GM19372 (cell line): ENCODE data around the gene SIRT2.
"Not testable (repeated sequence)": the region's sequence is repeated elsewhere in the genome, so short reads cannot be mapped to it uniquely, and the experiment has no call there.

ENCODE experiments used
- ATAC-seq: cut with Tn5 transposase; IDR thresholded peaks from one replicate; pipeline ENCODE4 v1.9.1; 2021; ENCODE audit warnings: mild to moderate bottlenecking, low read depth, moderate library complexity; ENCODE audit not compliant: unreplicated experiment

Gene SIRT2

DNA sequence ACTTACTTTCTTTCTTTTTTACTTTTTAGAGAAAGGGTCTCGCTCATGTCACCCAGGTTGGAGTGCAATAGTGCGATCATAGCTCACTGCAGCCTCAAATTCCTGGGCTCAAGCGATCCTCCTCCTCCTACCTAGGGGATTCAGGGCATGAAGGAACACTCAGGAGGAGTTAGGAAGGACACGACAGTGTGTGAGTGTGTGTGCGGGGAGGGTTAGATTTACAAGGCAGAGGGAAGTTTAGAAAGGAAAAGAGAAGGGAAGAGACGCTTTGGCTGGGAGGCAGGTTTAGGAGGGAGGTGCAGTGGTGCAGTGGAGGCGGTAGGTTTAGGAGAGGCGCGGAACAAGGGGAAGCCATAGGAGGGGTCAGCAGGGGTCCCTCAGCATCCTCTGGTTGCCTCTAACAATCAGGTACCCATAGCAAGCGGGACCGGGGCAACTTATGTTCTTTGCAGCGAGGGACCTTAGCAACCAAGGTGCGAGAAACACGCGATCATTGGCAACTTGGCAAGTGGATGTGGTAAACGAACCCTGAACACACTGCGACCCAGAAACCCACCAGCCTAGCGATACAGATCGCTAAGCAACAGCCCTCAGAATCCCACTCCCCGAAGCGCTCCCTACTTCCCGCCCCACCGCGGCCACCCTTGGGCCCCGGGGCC, 501 bp downstream of the SIRT2 start:
- ATAC-seq, result no peak

DNA sequence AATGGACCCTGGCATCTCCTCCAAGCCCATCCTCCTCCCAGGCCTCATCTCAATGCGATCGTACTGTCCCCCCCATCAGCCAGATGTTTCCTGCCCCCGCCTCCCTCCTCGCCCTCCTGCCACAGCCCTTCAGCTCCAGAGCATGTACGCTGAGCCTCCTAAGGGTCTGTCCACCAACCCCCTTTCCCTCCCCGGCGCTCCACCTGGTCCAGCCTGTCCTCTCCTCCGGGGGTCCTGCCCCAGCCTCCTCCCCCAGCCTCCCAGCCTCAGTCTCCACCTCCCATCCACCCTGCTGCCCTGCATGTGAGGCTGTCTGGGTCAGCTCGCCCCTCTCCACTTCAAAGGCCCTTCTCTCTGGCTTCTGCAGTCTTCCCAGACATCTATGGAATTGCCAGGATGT, 4.5 kb downstream of the SIRT2 start:
- ATAC-seq, result no peak

DNA sequence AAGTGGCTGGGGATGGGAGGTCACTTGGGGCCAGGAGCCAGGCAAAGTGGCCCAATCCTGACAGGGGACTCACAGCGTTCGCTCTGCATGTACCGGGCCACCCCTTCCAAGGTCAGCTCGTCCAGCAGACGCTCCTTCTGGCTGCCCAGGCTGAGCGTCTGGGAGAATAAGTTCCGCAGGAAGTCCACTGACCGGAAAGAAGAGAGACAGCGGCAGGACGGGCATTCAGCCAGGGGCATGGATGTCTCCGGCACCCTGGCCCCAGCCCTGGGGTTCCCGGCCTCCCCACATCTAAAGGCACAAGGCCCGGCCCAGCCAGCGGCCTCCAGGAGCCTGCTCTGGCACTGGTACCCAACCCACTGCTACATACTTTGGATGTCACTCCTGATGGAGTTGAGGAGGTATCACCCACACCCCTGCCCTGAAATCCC, 6.1 kb downstream of the SIRT2 start:
- no peak for ATAC-seq

DNA sequence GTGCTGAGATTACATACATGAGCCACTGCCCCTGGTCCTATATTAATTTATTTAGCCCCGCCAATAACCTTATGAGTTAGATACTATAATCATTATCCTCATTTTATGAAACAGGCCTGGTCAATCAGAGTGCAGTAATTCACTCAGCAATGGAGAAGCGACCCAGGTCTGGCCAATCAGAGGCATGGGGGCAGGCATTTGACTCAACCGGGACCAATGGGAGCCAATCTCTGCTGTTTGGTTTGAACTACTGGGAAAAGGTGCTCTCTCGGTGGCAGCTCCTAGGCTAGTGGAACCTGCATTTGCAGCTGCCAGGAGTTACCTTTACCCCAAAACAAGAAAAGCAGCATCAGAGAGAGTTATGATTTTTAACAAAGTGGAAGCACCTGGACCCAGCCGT, 6.6 kb downstream of the SIRT2 start:
- no peak for ATAC-seq

DNA sequence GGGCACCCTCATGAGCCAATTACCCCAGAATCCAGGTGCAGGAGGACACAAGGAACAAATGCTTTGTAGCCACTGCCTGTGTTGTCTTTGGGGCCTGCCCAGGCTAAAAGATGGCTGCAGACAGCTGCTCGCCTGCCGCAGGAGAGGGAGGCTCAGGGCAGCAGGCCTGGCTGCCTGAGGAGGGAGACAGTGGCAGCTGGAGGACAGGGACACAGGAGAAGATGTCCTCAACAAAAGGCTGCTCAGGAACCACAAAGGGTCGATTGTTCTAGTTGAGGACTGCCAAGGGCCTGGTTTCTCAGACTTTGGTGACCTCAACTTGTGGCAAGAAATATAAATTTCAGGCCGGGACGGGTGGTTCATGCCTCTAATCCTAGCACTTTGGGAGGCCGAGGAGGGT, 7.6 kb downstream of the SIRT2 start:
- no peak for ATAC-seq

DNA sequence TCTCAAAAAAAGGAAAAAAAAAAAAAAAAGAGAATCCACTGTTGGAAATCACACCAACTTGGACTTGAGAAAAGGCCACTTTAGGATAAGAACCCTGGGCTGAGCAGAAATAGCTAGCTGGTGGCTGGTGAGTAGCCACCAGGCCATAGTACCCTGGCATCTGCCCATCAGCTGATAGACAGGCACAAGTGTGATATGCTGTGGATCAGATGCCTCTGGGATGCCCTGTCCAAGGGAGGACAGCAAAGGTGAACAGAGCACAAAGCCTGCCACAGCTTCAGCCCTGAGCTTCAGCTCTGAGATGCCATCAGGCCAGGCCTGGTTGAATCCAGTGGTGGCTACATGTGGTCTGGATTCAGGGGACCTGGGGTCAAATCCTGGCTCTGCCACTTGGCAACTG, 8.7 kb downstream of the SIRT2 start:
- no peak for ATAC-seq

DNA sequence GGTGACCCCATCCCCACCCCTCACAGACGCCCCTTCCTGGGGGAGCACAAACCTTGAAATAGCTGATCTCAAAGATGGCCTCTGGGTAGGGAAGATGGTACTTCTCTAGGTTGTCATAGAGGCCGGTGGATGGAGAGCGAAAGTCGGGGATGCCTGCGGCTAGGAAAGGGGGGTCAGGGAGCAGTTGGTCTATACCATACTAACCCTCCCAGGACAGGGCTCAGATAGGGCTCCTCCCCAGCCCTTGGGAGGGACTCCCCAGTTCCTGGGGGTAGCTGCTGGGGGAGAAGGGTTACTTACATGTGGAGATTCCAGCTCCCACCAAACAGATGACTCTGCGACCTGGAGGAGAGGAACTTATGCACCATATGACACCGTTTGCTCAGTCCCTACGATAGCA, 9.6 kb downstream of the SIRT2 start:
- ATAC-seq, result no peak

DNA sequence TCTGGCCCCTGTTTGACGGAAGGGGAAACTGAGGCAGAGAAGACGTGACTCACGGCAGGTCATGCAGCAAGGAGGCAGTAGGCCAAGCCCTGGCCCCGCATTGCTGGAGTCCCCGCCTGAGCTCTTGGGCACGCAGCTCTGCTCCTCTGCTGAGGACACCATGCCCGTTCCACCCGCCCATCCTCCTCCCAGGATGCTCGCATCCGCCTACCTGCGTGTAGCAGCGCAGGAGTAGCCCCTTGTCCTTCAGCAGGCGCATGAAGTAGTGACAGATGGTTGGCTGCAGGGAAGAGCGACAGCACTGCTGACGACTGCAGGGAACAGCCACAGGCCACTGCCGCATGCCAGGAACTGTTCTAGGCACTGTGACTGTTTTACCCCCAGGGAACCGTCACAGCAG, 10.5 kb downstream of the SIRT2 start:
- ATAC-seq, result no peak

DNA sequence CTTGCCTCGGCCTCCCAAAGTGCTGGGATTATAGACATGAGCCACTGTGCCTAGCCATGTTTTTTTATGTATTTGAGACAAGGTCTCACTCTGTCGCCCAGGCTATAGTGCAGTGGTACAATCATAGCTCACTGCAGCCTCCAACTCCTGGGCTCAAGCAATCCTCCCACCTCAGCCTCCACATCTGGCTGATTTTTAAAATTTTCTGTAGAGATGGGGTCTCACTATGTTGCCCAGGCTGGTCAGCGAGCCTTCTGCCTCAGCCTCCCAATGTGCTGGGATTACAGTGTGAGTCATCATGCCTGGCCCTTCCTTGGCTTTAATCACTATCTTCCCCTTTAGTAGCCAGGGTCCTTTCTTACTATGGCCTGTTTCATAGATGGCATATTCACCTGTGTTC, 14.7 kb downstream of the SIRT2 start:
- ATAC-seq, result not testable (repeated sequence)

DNA sequence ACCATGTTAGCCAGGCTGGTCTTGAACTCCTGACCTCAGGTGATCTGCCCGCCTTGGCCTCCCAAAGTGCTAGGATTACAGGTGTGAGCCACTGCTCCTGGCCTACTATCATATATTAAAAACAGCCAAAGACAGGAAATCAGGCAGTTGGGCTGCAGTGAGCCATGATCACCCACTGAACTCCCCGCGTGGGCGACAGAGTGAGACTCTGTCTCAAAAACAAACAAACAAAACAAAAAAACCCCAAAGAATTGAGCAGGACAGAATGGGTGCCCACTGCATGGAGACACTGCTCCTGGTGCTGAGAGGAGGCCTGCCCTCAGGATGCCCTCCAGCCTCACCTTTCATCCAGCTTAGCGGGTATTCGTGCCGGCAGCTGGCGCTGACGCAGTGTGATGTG, 16.1 kb downstream of the SIRT2 start:
- ATAC-seq, result no peak

DNA sequence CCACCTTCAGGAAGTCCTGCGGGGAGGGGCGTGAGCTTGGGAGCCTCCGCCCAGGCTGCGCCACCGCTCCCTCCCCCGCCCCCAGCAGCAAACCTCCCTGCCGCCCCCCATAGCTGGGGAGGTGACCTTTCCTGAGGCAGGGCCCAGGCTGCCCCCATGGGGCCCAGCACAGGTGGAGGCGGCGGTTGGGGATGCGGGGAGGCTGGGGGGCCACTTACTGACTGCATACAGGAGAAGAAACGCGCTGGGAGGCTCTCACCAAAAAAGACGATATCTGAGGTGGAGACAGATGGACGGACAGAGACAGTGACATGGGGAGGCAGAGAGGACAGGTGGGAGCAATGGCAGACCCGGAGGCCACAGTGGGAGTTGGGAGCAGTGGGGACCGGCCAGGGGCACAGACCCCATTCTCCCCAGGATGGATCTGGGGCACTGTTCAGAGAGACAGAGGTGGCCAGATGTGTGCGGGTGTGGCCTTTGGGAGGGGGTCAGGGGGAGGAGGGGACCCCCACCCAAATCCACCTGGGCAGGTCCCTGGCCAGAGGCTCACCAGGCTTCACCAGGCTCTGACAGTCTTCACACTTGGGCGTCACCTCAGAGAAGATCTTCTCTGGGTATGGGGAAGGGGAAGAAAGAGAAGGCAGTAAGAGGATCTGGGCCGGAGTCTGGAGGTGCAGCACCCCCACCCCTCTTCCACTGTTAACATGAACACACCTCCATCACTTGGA, 18.4 kb downstream of the SIRT2 start:
- no peak for ATAC-seq

DNA sequence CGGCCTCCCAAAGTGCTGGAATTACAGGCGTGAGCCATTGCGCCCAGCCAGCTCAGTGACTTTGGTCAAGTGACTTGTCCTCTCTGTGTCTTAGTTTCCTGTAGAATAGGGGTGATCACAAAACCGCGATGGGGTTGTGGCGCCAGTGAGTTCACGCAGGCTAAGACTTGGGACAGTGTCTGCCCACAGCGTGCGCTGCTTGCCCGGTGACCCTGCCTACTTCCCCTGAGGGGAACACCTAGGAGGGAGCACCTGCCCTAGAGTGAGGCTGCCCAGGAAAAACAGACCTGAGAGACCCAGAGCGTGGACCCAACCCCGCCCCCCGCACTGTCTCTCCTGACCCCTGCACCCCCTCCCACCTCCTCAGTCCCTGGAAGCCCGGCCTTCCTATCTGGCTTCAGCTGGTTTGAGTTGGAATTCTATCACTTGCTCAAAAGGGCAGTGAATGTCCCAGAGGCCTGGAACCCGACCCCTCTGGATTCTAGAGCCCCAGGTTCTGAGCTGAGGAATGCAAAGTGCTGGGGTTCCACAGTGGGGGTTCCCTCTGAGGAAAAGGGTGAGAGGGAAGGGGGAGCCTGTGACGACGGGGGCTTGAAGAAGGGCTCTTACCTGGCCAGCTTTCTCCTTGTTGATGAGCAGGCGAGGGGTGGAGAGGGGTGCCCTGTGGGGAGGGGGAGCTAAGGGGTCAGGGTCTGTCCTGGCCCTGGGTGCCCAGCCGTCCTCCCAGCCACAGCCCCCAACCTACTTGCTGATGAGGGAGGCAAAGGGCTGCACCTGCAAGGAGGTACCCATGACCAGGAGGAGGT, 19.1 kb downstream of the SIRT2 start:
- ATAC-seq, result no peak

DNA sequence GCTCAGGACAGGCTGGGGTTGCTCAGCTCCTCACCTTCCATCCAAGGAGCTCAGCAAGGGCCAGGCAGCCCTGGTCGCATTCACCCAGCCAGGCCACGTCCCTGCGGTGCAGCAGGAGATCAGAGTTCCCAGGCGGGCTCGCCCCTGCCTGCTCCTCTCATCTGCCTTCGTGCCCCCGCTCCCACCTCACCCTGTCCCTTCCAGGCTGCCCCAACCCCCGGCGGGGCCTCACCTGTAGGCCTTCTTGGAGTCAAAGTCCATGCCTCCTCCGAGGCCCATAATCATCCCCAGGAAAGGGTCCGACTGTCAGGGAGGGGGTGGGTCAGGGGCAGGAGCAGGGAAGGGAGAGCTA, 20.0 kb downstream of the SIRT2 start:
- no peak for ATAC-seq

DNA sequence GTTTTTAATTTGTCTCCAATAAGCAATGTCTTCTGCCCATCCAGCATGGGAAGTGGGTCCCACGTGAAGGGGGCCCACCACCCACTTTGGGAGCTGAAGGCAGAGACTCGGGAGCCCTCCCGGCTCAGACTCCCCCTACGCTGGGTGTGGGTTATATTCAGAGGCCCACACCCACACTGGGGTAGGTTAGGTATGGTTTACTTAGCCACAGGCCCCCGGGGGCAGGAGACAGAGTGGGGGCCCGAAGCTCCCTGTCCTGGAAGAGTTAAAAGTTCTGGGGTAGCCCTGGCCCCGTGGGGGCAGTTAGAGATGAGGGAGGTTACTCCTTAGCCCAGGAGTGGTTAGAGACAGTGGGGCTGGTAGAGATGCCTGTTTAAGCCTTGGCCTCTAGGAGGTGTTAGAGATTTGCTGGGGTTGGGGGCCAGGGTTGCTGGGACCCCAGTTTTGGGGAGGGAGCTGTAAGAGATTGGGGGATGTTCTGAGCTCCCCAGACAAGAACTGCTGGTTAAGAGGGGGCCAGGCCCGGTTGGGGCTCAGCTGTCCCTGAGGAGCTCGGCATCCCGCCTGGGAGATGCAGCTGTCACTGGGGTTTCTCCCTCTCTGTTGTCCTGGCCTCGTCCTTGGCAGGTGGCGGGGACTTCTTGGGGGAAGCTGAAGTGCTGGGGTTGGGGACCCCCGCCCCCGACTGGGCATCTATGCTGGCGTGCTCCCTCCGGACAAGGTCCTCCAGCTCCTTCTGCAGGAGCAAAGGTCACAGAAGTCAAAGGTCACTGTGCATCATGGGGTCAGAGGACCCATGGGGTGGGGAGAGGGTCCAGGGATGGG, 20.6 kb downstream of the SIRT2 start:
- ATAC-seq, result no peak

DNA sequence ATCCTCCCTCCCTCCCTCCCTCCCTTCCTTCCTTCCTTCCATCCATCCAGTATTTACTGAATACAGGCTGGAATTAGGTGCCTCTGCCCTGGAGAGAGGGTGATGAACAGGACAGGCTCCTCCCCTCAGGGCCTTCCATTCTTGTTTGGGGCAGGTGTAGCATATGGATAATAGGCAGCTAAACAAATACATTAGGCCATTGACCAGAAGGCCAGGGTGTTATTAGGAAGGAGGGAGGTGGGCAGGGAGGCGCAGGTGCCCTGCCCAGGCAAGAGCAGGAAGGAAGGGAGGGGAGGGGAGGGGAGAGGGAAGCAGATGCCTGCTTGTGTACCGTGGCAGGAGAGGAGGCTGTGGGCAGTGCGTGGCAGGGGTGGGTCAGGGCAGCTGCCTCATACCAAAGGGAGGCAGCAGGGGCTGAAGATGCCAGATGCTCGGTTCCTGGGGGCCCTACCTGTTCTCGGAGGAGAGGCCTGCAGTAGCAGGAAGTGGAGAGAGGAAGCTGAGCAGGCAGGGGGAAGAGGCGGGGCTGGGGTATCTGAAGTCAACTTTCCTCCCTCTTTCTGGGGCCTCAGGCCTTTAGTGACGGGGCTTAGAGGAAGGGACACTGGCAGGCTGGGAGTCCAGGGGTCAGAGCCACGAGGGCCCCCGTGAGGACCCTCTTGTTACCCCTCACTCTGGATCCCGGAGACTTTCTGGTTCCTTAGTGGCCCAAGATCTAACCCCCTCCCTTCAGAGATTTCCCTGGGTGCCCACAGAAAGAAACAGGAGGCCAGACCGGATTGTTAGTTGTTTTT, 21.4 kb downstream of the SIRT2 start, which contains the start of gene RINL:
Gene RINL (minus strand): TSS at position 495 of the 794 bp plus-strand sequence. CDS start 1,533 bp downstream, outside the sequence.
- ATAC-seq, result no peak

DNA sequence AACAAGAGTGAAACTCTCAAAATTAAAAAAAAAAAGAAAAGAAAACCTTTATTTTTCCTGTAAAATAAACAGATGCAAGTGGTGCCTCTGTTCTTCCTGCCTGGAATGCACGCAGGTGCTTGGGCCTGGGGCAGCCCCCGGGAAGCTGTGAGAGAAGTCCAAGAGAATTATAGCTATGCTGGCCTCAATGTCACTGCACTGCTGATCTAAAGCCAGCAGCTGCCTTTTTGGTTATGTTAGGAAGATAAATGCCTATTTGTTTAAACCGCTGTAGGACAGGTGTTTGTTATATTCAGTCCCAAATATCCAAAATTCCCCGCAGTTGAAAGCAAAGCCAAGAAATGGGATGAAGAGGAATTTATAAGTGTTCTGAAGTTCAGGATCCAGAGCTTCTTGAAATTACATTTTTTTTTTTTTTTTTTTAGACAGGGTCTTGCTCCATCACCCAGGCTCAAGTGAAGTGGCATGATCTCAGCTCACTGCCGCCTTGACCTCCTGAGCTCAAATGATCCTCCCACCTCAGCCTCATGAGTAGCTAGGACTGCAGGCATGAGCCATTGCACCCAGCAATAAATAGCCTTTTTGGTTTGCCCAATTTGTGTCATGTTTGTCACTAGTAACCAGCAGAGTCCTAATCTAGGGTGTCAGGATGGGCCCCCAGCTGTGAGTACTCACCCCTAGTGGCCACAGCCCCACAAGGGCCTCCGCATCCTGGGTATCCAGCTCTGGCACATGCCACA, 23.6 kb downstream of the SIRT2 start:
- no peak for ATAC-seq

DNA sequence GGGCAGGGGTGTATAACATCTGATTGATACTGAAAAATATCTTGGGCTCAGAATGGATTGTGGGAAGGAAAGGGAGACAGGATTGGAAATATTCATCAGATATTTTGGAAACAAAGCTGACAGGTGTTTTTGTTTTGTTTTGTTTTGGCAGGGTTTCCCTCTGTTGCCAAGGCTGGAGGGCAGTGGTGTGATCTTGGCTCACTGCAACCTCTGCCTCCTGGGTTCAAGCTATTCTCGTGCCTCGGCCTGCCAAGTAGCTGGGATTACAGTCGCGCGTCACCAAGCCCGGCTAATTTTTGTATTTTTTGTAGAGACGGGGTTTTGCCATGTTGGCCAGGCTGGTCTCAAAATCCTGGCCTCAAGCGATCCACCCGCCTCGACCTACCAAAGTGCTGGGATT, 26.0 kb downstream of the SIRT2 start:
- not testable (repeated sequence) for ATAC-seq

DNA sequence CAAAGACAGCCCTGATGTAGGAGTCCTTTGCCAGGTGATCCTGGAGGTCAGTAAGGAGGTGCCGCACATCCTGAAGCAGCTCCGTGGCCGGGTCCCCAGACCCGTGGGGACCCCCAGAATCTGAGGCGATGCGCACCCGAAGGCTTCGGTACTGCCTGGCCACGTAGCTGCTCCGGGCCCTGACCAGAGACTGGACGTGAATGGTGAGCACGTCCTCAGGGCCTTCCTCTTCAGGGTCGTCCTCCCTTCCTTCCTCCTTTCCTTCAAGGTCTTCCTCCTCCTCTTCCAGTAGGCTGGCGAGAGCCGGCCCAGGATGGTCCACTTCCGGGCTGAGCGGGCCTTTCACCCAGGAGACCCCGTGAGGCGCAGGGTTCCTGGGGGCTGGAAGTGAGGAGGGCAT, 28.8 kb downstream of the SIRT2 start:
- ATAC-seq, result no peak
